SK-N-SH (cell line): ENCODE results near the gene ANKRD30BL. TPM values are rescaled to one million over a fixed set of nuclear protein-coding genes. Genes with fewer than 3 reads are reported as not detected.
"Not testable (repeated sequence)": the region's sequence is repeated elsewhere in the genome, so short reads cannot be mapped to it uniquely, and the experiment has no call there.

Source experiments
- CTCF ChIA-PET: fragments of 300-600, 350-600 bp; formaldehyde crosslinking; extraction: SDS; loops from one replicate; lab custom pipeline; 2021; lab: Yijun Ruan, JAX
- POLR2A ChIA-PET: fragments of 350-600 bp; sonication (Branson Sonifier 250); formaldehyde crosslinking; extraction: SDS; loops from one replicate; lab custom pipeline; 2020; ENCODE audit warnings: antibody characterized with exemption, inconsistent platforms; lab: Yijun Ruan, JAX
- DNase-seq: peaks from one replicate; pipeline ENCODE4 v3.0.0; 2012
- H2AFZ ChIP-seq: fragments of 200-600 bp; sonication (generic); 2 replicates; pipeline ENCODE4 v1.8.1; 2016; ENCODE audit warnings: antibody characterized with exemption, mild to moderate bottlenecking, low read depth
- H3F3A ChIP-seq: fragments of 200-600 bp; sonication (generic); replicated peaks from 2 replicates; pipeline ENCODE3; 2016; ENCODE audit warnings: antibody characterized with exemption, mild to moderate bottlenecking; ENCODE audit not compliant: insufficient read depth
- H3K27ac ChIP-seq, 2 experiments: fragments of 200-500 bp in 1 of 2; fragments of 200-600 bp in 1 of 2; sonication (Bioruptor generic) in 1 of 2; sonication (generic), shearing (Covaris generic) in 1 of 2; 2 replicates each; pipeline versions ENCODE4 v1.5.1 to v1.6.1; 2014 to 2016; ENCODE audit warnings: low read depth in 2 of 2, inconsistent platforms in 1 of 2, low read length in 1 of 2, mild to moderate bottlenecking in 1 of 2, mixed read lengths in 1 of 2
- H3K27me3 ChIP-seq: fragments of 200-600 bp; sonication (generic), shearing (Covaris generic); 2 replicates; pipeline ENCODE4 v1.6.1; 2016; ENCODE audit warnings: mixed run types; ENCODE audit not compliant: insufficient read depth
- H3K36me3 ChIP-seq, 2 experiments: fragments of 200-500 bp in 1 of 2; fragments of 200-600 bp in 1 of 2; sonication (Bioruptor generic) in 1 of 2; sonication (generic) in 1 of 2; replicated peaks in 1 of 2; 2 replicates each; pipeline versions ENCODE3 to v1.5.1; 2014 to 2016; ENCODE audit warnings: low read length in 1 of 2, mild to moderate bottlenecking in 1 of 2; ENCODE audit not compliant: insufficient read depth in 2 of 2, control insufficient read depth in 1 of 2
- H3K4me1 ChIP-seq, 2 experiments: fragments of 200-500 bp in 1 of 2; fragments of 200-600 bp in 1 of 2; sonication (Bioruptor generic) in 1 of 2; sonication (generic), shearing (Covaris generic) in 1 of 2; 2 replicates each; pipeline versions ENCODE4 v1.5.1 to v1.6.1; 2014 to 2016; ENCODE audit warnings: low read depth in 1 of 2, low read length in 1 of 2, mixed run types in 1 of 2; ENCODE audit not compliant: insufficient read depth in 2 of 2, control insufficient read depth in 1 of 2
- H3K4me2 ChIP-seq: fragments of 200-600 bp; sonication (generic), shearing (Covaris generic); 2 replicates; pipeline ENCODE4 v1.6.1; 2017; ENCODE audit warnings: mixed run types
- H3K4me3 ChIP-seq, 2 experiments: fragments of 200-500 bp in 1 of 2; fragments of 200-600 bp in 1 of 2; sonication (Bioruptor generic) in 1 of 2; sonication (generic), shearing (Covaris generic) in 1 of 2; 2 replicates each; pipeline versions ENCODE4 v1.5.1 to v1.8.1; 2014 to 2016; ENCODE audit warnings: low read depth in 2 of 2, inconsistent platforms in 1 of 2, low read length in 1 of 2, mild to moderate bottlenecking in 1 of 2, mixed read lengths in 1 of 2, moderate library complexity in 1 of 2
- H3K79me2 ChIP-seq: fragments of 200-600 bp; sonication (generic); 2 replicates; pipeline ENCODE4 v1.8.1; 2017; ENCODE audit warnings: mild to moderate bottlenecking; ENCODE audit not compliant: insufficient read depth
- H3K9ac ChIP-seq: fragments of 200-600 bp; sonication (generic); 2 replicates; pipeline ENCODE4 v1.6.1; 2017; ENCODE audit warnings: mixed run types
- H3K9me2 ChIP-seq: fragments of 200-600 bp; sonication (generic); 2 replicates; pipeline ENCODE4 v1.6.1; 2017; ENCODE audit warnings: mixed run types
- H3K9me3 ChIP-seq: fragments of 200-600 bp; sonication (generic); 2 replicates; pipeline ENCODE4 v1.6.1; 2017; ENCODE audit warnings: mixed run types, mild to moderate bottlenecking, moderate library complexity
- H4K20me1 ChIP-seq: fragments of 200-600 bp; sonication (generic); 2 replicates; pipeline ENCODE4 v1.6.1; 2017; ENCODE audit warnings: mild to moderate bottlenecking, mixed run types; ENCODE audit not compliant: insufficient read depth
- RAD21 ChIP-seq: IDR thresholded peaks from 2 replicates; pipeline ENCODE4 v1.6.1; 2012; ENCODE audit warnings: mild to moderate bottlenecking, low read length
- SMC3 ChIP-seq: IDR thresholded peaks from 2 replicates; pipeline ENCODE4 v1.6.1; 2012; ENCODE audit warnings: low read depth, low read length, improper control_type of control experiment
- WGBS: methylation state at CpG from one replicate; pipeline ENCODE4 v1.1.6; 2017; ENCODE audit warnings: low lambda C conversion rate; 5-methylcytosine and 5-hydroxymethylcytosine counted together
- polyA plus RNA-seq, 3 experiments: library from polyadenylated mRNA; depleted of rRNA; stranded (reverse); fragments of >200 nt; gene quantifications; 2 replicates each; pipeline ENCODE4 v1.2.3, GENCODE V29; 2012
- small RNA-seq, 7 experiments: library from RNA; depleted of rRNA; stranded (forward); fragments of <200 nt; gene quantifications; one replicate each; pipeline ENCODE3, GENCODE V24; 2012
- TF ChIP-seq, protein P1 (sequence below): fragments of 200-600 bp; sonication (generic); IDR thresholded peaks from 2 replicates; pipeline ENCODE4 v1.6.1; 2017; ENCODE audit warnings: antibody characterized with exemption, mild to moderate bottlenecking, moderate library complexity

The ANKRD30BL gene
- polyA plus RNA-seq, 1 of the 3 experiments (the other 2 are of a cell fraction) = not detected

DNA sequence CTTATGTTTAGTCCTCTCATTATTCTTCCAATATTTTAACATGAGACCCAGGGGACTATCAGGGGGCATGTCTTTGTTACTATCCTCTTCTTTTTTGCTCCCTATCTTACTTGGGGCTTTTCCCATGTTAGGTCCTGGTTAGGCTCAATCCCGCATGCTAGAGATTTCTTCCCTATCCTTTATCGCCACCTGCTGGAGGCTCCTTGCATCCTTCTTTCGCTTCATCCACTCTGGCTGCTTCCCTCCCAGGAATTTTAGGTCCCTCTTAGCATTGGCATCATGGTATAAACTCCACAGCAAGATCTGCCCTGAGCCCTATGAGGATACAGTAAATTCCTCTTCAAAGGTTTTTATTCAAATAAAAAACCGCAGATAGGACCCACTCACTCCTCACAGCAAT lies 15.0 kb downstream of the ANKRD30BL start:
- TF ChIP-seq, protein P1, sequence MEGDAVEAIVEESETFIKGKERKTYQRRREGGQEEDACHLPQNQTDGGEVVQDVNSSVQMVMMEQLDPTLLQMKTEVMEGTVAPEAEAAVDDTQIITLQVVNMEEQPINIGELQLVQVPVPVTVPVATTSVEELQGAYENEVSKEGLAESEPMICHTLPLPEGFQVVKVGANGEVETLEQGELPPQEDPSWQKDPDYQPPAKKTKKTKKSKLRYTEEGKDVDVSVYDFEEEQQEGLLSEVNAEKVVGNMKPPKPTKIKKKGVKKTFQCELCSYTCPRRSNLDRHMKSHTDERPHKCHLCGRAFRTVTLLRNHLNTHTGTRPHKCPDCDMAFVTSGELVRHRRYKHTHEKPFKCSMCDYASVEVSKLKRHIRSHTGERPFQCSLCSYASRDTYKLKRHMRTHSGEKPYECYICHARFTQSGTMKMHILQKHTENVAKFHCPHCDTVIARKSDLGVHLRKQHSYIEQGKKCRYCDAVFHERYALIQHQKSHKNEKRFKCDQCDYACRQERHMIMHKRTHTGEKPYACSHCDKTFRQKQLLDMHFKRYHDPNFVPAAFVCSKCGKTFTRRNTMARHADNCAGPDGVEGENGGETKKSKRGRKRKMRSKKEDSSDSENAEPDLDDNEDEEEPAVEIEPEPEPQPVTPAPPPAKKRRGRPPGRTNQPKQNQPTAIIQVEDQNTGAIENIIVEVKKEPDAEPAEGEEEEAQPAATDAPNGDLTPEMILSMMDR = peak; percentile 74
- TF ChIP-seq RAD21 (peak; percentile 65), SMC3 (peak; percentile 64)
- H3K27me3 ChIP-seq, H3K36me3 ChIP-seq, H3K4me1 ChIP-seq, H3K9me3 ChIP-seq, H3F3A ChIP-seq, H3K4me2 ChIP-seq, H3K79me2 ChIP-seq, H3K4me3 ChIP-seq, H4K20me1 ChIP-seq, H3K9ac ChIP-seq, H3K9me2 ChIP-seq, CTCF ChIA-PET, H2AFZ ChIP-seq, H3K27ac ChIP-seq, POLR2A ChIA-PET: not testable (repeated sequence)
- 4% methylated on average over 4 of the region's 4 CpGs for WGBS
- DNase-seq = peak; percentile 10

Small RNAs within 50 kb of the gene (small RNA-seq; reads per million reads assigned to genes)
- gene RNU6-1132P = 0 reads per million in 7 experiments
